NCI-H82 treated with DMSO at 0.1 percent for 48 hours (cell line): ENCODE measurements around the gene ERVH48-1.
A peak's percentile ranks its signal among the peaks of the same experiment; 100 is the strongest.
"Not testable (repeated sequence)": the region's sequence is repeated elsewhere in the genome, so short reads cannot be mapped to it uniquely, and the experiment has no call there.

Experiments
- DNase-seq: peaks from one replicate; lab custom pipeline; 2025; ENCODE audit not compliant: unreplicated experiment; lab: John Stamatoyannopoulos, UW

ERVH48-1 gene

GRCh38 chr21:42939582-42940413, 14.4 kb upstream of the ERVH48-1 start:
- DNase-seq = no peak

DNA sequence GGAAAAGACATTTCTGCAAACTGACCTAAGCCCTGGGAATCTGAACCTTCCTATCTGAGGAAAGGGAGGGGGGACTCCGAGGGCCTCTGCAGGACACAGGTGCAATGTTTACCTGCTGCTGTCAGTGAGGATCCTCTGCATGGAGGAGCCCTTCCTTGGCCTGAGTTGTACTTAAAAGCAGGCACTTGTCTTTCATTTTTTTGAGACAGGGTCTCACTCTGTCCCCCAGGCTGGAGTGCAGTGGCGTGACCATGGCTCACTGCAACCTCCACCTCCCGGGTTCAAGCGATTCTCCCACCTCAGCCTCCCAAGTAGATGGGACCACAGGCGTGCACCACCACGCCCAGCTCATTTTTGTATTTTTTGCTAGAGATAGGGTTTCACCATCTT, 13.2 kb upstream of the ERVH48-1 start:
- DNase-seq = not testable (repeated sequence)

DNA sequence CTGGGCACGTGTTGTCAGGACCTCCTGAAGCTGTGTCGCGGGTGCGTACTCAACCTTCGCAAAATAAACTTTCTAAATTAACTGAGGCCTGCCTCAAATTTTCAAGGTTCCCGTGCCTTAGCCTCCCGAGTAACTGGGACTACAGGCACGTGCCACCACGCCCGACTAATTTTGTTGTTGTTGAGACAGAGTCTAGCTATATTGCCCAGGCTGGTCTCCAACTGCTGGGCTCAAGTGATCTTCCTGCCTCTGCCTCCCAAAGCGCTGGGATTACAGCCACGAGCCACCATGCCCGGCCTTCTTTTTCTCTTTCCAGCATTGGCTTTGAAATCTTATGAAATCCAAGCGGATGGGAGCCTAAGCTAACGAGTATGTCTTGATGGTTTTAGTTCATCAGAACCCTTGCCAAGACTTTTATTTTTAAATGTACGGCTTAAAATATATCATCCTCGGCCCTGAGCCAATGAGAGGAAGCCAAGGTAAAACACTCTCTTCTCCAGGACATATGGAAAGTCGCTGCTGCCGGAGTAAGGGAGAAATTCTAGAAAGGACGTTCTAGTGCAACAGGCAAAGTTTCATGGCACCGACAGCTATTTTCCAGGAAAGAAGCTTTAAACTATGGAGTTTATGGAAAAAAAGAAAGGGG, 12.7 kb upstream of the ERVH48-1 start:
- DNase-seq = no peak

- DNase-seq = not testable (repeated sequence)
These were observed 11.9 kb upstream of the ERVH48-1 start for GRCh38 chr21:42937034-42937940.

- DNase-seq = not testable (repeated sequence)
These were observed 10.9 kb upstream of the ERVH48-1 start for GRCh38 chr21:42936360-42936759.

GRCh38 chr21:42933973-42934372, 8.5 kb upstream of the ERVH48-1 start:
- not testable (repeated sequence) for DNase-seq

- not testable (repeated sequence) for DNase-seq
These were observed 7.9 kb upstream of the ERVH48-1 start for GRCh38 chr21:42933137-42933970.

GRCh38 chr21:42932378-42933136, 7.1 kb upstream of the ERVH48-1 start:
- DNase-seq = not testable (repeated sequence)

GRCh38 chr21:42931560-42932235, 6.3 kb upstream of the ERVH48-1 start:
- DNase-seq = no peak

- no peak for DNase-seq
These were observed 4.5 kb upstream of the ERVH48-1 start for GRCh38 chr21:42929969-42930368.

- DNase-seq = not testable (repeated sequence)
These were observed 2.2 kb upstream of the ERVH48-1 start for GRCh38 chr21:42927474-42928200.

- DNase-seq = no peak
These were observed 1.0 kb downstream of the ERVH48-1 start for GRCh38 chr21:42924433-42924751.

DNA sequence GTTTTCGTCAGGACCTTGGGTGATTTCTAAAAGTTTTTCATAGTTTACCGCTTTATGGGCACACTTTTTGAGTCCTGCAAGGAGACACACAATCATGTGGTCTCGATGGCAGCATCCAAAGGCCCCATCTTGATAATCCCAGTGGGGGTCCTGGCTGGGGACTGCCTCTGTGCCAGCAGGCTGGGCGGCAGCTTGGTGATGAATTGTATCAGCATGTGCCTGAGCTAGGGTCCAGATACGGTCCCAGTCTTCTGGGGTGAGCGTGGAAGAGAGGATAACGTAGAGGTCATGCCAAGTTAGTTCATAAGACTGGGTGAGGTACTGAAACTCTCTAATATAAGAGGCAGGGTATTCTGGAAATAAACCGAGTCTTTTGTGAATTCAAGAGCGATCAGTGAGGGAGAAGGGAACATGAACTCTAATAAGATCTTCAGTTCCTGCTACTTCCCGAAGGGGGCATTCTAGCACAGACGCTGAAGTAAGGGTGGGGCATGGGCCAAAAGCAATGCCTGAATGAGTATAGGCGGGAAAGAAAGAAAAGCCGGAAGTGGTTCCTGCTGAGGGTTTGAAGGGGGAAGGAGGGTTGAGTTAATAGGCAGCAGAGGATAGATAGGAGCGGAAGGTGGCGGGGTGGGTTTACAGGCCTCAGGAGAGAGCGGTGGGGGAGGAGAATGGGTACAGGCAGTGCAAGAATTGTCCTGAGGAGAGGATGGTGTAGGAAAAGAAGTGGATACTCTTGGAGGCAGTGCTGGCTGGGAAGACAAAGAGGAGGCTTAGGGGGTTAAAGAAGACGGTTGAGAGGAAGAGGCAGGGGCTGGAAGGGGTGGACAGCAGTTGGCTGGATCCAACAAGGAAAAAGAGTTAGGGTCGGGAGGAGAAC, 1.6 kb downstream of the ERVH48-1 start:
- DNase-seq = peak; percentile 94

- no peak for DNase-seq
These were observed 2.5 kb downstream of the ERVH48-1 start for GRCh38 chr21:42922918-42923317.

DNA sequence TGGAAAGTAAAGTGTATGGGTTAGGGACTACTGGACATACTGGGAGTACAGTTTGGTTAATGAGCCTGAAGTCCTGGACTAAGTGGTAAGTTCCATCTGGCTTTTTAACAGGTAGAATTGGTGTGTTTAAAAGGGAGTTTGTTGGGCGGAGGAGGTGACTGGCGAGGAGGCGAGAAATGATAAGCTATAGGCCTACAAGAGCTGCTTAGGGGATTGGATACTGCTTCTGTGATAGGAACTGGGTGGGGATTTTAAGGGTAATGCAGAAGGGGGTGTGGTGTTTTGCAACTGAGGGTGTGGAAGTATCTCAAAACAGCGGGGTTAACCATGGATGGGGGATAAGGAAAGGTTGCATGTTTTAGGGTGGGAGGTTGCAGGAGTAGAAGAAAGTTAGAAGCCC, 3.5 kb downstream of the ERVH48-1 start:
- no peak for DNase-seq

DNA sequence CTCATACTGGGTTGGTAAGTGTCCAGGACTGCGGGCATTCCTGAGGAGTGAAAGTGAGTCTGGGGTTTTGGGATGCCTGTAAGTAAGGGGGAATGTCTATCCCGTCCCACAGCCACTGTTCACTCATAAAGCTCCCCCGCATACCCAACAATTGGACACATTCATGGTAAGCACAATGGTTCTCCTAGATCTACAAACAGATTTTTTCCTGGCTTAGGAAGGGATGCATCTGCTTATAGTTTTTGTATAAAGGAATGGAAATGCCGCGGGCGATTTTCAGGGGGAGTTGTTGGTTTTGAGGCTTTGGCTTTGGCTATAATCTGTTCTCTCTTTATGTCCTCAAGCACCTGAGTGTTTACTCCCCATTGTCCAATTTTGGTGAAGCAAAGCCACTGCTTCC, 7.1 kb downstream of the ERVH48-1 start:
- no peak for DNase-seq

DNA sequence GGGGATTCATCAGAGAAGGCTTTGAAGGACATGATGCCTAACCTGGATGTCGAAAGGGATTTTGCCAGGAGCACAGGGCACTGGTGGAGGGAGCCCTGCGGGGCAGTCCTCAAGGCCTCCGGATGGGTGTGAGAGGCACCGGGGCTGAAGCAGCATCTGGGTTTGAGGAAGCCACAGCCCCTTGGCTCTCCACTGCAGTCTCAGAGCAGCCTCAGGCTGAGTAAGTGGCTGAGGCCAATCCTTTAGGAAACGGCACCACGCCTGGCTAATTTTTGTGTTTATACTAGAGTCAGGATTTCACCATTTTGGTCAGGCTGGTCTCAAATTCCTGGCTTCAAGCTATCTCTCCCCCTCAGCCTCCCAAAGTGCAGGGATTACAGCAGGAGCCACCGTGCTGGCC, 12.0 kb downstream of the ERVH48-1 start:
- no peak for DNase-seq

DNA sequence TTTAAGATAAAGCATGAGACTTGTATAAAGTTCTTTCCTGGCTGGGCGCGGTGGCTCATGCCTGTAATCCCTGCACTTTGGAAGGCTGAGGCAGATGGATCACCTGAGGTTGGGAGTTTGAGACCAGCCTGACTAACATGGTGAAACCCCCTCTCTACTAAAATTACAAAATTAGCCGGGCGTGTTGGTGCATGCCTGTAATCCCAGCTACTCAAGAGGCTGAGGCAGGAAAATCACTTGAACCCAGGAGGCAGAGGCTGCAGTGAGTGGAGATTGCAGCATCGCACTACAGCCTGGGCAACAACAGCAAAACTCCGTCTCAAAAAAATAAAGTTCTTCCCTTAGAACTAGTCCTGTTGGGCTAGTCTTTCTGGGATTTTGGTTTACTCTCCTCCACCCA, 13.5 kb downstream of the ERVH48-1 start:
- DNase-seq = not testable (repeated sequence)
